GM12891 (cell line): ENCODE measurements around the gene APOB.

Experiments used
- PAX5 ChIP-seq: IDR thresholded peaks from 2 replicates; pipeline ENCODE4 v1.6.1; 2011; ENCODE audit warnings: low read length, moderate library complexity, mild to moderate bottlenecking; ENCODE audit not compliant: insufficient read depth, severe bottlenecking
- POLR2A ChIP-seq: IDR thresholded peaks from 2 replicates; pipeline ENCODE4 v1.6.1; 2011; ENCODE audit warnings: low read depth, low read length, control low read depth
- POLR2AphosphoS5 ChIP-seq: IDR thresholded peaks from 2 replicates; pipeline ENCODE4 v1.6.1; 2011; ENCODE audit warnings: low read depth, low read length, control low read depth
- POU2F2 ChIP-seq: IDR thresholded peaks from 2 replicates; pipeline ENCODE4 v1.6.1; 2011; ENCODE audit warnings: low read depth, mild to moderate bottlenecking, control low read depth, low read length, moderate library complexity
- SPI1 ChIP-seq: IDR thresholded peaks from 2 replicates; pipeline ENCODE4 v1.6.1; 2011; ENCODE audit warnings: low read depth, low read length, control low read depth
- TAF1 ChIP-seq: IDR thresholded peaks from 2 replicates; pipeline ENCODE4 v1.6.1; 2011; ENCODE audit warnings: low read depth, low read length, control low read depth

DNA sequence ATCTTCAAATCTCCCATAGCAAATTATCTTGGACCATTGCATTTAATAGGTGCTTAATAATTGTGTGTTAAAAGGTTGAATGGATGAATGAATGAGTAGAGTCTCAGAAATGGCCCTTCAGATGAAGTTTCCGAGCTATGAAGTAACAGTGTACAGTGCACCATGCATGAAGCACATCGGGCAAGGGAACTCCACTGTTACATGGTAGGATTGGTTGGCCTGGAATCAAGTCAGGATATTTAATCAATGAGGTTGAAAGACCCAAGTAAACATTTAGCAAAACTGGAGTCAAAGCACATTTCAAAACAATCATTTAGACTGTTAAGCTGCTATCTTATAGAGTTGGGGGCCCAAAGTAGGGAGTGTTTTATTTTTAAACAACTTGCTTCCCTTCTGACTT is 80.0 kb downstream of the APOB start:
- TF ChIP-seq POLR2A = no peak
- no peak for TF ChIP-seq SPI1
- no peak for TF ChIP-seq POLR2AphosphoS5
- no peak for TF ChIP-seq TAF1
- no peak for TF ChIP-seq PAX5
- TF ChIP-seq POU2F2 = no peak
